GM18867 (cell line): Measurements from ENCODE around the gene HIVEP3.

Experiments used
- ATAC-seq: cut with Tn5 transposase; IDR thresholded peaks from one replicate; pipeline ENCODE4 v1.9.1; 2021; ENCODE audit warnings: mild to moderate bottlenecking, moderate library complexity; ENCODE audit not compliant: unreplicated experiment

The HIVEP3 gene

DNA sequence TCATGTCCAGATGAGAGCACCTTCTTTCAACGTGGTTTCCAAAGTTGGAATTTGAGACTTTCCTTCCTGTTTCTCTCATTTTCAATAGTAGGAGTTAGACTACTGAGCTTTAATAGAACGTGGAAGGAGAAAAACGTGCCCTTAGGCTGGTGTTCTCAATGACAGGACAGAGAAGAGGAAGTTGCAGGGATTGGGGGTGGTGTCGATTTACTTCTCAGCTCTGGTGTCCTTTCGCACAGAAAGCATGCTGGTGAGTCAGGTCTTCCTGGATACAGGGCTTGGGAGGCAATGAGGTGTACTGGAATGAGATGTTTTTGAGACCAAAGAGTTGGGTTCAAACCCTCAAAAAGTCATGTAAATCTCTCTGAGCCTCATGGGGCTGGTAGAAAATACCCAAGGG is 67.1 kb downstream of the HIVEP3 start:
- ATAC-seq, result no peak

DNA sequence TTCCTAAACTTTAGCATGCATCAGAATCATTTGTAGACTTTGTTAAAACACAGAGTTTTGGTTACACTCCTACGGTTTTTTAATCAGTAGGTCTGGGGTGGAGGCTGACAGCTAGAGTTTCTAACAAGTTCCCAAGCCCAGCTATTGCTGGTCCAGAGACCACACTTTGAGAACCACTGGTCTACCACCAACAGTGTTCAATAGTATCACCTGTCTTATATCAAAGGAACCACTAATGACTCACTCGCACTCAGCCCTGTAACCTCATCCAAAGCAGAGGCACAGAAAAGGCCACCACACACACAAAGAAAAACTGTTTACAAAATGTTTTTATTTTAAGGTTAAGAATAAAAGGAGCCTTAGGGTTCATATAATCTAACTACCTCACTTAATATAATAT is 68.7 kb downstream of the HIVEP3 start:
- no peak for ATAC-seq

DNA sequence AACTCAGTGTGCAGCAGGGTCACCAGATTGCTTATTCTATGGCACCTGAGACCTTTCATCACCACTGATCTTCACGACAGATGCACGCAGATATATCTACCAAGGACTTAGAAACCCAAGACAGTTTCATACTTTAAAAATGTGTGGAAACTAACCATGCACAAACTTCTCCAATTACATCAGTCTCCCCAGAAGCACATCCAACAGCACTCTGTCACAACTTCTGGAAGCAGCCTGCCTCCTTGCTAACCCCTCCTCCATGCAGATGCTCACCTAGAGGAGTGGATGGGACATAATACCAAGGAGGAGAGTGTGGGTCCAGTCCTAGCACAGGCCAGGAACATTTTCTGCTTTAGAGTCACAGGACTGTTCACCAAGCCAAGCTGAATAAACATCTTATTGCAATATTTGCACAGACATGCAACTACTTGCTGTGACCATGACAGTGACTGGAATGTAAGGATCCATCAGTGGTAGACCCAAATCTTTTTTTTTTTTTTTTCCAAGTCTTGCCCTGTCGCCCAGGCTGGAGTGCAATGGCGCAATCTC is 69.4 kb downstream of the HIVEP3 start:
- ATAC-seq, result no peak

DNA sequence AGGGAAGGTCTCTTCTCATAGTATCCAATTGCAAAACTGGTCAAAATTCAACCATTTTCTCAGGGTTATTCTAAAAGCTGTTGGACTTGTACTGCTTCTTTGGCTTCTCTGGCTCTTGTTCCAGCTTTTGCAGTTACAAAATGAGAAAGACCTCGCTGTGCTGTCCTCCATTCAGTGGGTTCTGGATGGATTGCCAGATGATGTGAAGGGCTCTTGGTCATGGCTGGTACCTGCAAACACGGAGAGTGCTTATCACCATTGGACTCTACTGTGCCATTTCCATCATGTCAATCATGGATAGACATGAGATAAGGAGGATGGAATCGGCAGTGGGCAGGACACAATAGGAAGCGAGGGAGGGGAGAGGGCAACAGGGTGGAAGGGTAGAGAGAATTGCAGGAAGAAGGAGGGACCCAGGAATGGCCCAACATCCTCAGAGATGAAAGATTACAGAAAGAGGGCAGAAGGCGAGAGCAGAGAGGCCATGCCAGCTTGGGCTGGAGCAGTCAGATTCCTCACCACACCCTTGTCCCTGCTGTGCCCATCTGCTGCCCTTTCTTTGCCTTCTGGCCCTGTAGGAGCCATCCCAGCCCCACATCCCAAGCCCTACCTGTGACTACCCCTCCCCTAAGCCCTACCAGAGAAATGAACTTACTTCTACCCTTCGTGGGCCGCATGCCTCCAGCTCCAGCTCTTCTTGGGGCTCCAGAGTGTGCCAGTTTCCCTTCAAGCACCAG is 70.3 kb downstream of the HIVEP3 start:
- ATAC-seq, result no peak

DNA sequence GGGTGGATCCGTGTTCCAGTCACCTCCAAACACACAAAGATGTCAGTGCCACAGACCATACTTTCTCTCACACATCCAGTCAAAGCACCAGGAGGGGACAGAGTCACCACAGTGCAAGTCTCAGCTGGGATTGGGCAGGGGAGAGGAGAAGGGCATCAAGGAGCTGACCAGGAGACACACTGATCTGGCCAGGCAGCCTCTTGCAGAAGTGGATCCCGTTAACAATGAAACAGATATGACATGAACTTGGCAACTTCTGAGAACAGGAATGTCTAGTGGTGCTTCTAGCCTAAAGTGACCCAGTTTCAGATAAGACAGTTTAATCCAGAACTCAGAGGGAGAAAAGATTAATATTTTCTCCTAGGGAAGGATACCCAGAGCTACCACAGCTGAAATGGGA is 71.0 kb downstream of the HIVEP3 start:
- ATAC-seq, result no peak

DNA sequence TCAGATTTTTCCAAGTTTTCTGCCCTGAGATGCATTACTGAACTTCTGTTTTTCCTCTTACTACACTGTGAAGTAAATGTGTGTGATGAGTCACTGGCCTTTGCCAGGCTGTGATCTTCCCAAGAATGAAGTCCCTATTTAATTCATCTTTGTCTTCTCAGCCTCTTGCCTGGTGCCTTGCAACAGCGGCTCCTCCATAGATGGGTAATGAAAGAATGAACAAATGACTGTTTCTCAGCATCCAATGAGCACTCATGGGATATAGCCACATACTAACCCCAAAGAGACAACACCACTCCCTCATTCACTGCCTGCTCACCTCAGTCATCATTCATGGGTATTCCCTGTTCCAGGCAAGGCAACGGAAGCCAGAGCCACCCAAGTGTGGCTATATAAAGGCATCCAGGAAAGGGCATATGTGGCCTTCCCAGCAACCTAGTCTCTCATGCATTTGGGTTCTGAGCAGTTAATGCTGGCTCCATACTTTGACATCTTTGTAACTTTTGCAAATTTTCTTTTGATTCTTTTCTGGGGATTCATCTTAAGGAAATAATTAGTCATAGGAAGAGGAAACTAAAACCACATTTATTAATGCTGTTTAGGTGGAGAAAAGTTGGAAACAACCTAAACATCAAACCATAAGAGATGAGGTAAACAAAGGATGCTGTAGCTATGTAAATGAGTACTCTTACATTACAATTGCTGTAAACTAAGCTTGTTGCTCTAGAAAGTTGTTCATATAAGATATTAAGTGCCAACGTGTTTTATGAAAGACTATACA is 71.9 kb downstream of the HIVEP3 start:
- no peak for ATAC-seq

DNA sequence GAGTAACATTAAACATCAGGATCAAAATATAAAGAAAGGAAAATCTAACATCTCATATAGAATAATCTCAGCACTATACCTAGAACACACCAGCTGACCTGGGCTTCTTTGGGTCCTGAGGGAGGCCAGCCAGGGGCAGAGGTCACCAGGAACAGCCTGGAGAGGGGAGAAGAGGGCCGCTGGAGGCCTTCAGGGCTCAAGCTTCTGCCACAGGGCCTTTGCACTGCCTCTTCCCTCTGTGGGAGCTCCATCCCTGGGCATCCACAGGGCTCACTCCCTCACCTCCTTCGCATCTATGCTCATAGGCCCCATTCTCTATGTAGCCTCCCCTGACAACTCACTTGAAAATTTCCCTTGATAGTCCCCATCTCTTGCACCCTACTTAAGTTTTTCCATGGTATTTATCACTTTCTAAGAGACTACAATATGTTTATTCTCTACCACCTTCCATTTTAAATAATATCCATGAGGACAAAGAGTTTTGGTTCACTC is 73.9 kb downstream of the HIVEP3 start:
- ATAC-seq, result no peak

DNA sequence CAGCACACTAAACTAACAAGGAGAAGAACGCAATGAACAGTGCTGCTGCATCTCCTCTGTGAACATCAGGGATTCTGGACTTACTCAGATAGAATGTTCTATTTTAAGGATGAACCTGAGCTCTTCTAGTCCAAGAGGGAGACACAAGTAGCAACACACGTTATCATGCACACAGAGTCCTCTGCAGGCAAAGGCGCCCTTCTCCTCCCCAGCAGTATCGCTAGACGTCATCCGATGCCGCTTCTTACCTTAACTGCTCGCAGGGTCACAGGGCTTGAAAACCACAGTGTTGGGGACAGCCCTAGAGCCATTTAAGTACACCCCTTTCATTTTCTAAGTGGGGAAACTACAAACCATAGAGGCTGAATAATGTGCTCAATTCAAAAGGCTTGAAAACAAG is 74.5 kb downstream of the HIVEP3 start:
- no peak for ATAC-seq

DNA sequence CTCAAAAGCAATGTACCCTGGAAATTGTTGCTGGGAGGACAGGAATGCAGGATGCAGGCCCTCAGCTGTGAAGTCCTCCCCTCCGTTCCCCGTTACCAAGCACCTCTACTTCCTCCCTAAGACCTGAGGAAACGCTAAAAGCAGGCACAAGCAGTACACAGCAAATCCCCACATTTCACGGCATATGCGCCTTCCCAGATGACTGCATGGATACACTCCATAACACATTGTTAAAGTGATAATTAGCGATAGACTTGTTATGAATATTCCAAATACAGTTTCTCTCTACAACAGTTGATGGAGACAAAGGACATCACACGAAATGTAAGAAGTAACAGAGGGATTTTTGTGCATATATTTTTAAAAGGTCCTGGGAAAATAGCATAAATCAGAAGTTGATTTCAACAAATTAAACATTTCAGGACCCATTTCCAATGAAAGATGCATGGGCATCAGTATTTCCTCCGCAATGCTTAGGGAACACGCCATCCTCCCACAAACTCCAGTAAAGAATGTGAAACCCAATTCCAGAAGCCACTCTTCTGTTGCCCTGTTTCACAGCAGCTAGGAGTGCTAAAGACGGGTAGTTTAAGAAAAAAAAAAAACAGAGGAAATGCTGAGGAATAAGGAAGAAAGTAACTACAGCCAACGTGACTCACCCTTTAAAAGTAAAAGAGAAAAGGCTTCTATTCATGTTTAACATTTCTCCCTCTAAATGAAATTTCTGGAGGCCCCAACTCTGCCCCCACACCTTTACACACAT is 75.5 kb downstream of the HIVEP3 start:
- ATAC-seq, result no peak

DNA sequence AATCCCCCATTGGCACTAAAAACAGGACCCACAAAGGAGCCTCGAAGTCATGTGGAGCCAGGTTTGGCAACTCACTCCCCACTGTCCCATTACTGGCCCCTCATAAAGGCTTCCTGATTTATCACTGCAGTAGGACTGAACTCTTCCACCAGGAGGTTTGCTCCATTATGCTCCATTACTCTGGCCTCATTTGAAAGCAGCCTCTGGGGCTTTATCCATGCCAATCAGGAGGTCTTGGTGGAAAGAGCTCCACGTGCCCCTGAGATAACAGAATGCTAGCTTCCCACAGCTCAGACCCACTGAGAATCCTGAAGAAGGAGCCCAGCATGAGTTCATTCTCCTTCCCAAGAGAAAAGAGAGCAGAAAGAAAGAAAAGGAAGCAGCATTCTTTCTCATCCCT is 76.4 kb downstream of the HIVEP3 start:
- ATAC-seq, result no peak

DNA sequence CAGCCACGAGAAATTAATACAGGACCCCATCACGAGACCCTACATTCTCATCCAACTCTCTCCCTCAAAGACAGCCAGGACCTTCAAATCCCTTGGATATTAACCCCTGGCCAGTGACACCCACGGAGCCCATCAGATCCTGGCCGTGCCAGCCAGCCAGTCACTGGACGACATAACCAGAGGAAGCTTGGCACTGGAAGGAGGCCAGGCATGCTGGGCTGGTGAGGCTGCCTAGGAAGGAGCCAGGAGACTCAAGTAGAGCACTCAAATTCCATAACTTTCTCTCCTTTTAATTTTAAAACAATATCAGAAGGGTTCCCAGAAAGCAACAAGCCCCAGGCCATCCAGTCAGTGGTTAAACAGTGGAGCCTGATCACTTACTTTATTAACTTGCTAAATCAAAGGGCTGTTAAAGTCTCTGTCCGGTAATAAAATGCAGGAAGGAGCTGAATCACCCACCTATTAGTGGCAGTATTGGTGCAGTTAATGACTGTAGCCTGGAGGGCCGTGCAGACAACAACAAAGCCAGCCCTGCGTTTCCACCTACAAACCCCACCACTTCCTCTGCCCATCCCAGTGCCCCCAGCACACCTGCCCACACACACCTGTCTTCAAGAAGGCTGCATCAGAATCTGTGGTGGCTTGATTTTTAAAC is 78.0 kb downstream of the HIVEP3 start:
- no peak for ATAC-seq

DNA sequence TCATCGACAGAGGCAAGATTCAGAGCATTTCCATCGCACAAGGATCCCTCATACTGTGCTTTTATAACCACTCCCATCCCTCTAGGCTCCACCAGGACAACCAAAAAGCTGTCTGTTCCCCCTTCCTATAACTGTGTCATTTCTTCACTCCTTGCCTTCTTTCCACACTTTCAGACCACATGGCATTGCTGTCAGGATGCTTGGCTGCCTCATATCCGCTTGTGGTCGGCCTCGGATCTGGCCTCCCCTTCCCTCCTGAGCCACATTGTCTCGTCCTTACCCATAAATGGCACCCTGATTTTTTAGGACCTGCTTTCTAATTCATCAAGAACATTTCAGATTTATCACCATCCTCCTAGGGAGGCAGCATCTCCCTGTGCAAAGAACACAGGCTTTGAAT is 80.5 kb downstream of the HIVEP3 start:
- no peak for ATAC-seq

DNA sequence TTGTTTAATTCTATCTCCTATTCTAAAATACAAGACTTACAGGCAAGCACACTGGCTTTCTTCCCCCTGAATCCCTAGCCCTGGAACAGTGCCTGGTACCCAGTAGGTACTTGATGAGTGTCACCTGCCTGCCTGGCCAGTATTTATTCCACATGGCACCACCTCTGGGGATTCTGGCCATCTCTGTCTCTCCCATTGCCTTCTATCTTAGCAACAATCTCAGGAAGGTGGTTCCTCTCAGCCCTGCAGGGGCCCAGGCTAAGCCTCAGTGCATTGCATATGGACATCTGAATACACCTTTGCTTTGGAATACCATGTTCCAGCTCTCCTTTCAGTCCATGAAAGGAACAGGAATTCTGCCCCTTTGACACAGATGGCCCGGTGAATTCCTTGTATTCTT is 81.0 kb downstream of the HIVEP3 start:
- ATAC-seq, result no peak

DNA sequence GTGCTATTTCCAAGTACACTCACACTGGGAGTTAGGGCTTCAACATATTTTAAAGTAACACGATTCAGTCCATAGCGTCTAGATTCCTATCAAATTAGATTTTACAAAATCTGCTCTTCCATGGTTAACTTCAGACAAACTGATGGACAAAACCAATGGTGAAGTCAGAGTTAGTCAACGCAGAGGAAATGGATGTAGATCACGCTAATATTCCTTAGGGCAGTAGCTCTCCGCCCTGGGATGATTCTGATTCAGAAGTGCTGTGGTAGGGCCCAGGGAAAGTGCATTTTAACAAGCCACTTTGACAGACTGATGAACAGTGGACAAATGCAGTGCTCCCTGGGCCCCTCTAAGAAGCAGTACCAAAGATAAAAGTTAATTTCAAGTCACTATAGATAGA is 83.2 kb downstream of the HIVEP3 start:
- ATAC-seq, result no peak

DNA sequence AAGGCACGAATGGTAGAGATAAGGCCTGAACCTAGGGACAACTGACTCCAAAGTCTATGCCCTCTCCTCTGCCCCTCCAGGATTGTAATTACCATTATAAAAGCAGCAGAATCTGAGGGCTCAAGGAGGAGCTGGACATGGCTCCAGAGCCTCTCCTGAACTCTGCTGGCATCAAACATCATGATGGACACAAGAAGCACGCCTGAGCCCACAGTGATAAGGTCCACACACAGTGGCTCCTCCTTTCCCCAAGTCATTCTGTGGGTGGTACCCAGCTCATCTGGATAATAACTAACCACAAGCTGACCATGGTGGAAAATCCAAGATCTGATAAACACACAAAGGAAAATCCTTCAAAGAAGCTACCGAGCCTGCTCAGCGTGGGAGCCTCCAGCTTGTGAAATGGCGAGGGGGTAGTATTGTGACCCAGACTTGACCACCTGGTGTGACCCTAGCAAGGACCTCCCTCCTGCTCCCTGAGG is 85.2 kb downstream of the HIVEP3 start:
- no peak for ATAC-seq

DNA sequence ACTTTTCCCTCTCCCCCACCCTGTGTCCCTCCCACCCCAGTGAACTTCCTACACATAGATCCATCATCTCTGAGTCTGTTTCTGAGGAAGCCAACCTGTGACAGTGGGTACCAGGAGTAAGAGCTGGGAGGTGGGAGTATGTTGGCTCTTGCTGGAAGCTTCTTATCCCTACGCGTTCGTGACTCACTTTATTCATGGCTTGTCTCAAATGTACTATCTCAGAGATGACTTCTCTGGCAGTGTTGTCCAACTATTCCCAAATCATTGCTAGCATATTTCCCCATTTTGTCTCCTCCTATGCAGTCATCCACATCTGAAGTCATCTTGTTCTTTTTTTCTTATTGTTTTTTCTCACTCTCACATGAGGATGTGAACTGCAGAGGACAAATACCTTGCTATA is 88.0 kb downstream of the HIVEP3 start:
- no peak for ATAC-seq

DNA sequence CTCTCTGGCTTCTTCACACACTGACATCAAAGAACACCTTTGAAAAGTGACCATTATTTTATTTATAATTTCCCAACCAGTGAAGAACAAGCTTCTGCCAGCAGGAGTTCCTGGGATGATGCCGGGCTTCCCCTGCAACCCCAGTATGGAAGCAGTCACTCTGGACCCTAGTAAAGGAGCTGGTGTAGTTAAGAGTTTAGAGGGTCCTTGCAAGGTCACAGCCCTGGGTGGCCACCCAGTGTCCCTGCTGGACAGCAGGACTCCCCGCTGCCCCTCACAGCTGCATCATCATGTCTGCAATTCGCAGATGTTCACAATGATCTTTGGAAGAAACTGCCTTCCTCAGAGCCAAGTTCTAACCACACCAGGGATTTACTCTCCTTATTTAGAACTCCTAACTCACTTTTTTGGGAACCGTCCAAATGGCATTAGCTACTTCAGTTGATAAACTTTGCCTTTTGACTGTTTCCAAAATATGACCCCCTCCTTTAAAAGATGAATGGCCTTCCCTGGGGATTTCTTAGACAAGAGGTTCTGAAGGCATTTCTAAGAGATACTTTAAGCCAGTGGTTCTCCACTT is 90.6 kb downstream of the HIVEP3 start:
- ATAC-seq, result no peak

DNA sequence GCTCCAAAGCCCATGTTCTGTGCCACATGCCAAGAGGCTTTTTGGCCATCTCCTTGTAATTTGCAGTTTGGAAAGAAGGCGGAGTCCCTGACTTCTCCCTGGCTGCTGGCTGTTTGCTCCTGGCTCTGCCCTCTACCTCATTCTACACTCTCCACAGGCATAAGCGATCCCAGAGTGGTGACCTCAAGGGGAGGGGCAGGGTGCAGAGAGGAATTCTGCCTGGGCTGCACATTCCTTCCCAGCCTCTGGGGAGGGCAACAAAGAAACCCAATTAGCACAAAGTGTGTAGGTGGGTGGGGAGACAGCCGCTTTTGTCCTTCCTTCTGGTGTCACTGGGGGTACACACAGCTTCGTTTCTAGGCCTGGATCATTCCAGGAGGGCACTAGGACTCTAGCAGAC is 95.3 kb downstream of the HIVEP3 start:
- no peak for ATAC-seq

DNA sequence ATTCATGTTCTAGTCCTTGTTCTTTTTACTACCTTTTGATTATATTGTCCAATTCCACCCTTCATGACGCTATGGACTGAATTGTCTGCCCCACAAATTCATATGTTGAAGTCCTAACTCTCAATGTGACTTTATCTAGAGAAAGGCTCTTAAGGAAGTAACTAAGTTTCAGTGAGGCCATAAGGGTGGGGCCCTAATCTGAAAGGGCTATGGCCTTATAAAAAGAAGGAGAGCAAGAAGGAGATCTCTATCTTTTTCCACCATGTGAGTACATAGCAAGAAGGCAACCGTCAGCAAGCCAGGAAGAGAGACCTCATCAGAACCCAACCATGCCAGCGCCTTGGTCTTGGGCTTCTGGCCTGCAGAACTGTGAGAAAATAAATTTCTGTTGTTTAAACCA is 95.9 kb downstream of the HIVEP3 start:
- no peak for ATAC-seq

DNA sequence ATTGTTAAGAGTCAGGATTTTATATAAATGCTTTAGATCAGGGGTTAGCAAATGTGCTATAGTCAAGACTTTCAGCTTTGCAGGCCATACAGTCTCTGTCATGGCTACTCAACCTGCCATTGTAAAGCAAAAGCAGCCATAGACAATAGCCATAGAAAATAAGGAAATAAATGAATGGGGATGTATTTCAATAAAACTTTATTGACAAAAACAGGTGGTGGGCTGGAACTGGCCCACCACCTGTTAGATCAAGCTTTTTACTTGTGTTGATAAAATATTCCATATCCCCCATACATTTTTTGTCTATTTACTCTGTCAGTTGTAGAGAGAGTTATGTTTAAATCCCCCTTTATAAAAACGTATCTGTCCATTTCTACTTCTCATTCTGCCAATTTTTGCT is 98.9 kb downstream of the HIVEP3 start:
- no peak for ATAC-seq
